OCI-LY3 (cell line): Measurements from ENCODE around the gene TRNP1.

Experiments
- EZH2phosphoT487 ChIP-seq: fragments of 200-600 bp; shearing (Covaris generic); IDR thresholded peaks from 2 replicates; pipeline ENCODE4 v1.6.1; 2018; ENCODE audit warnings: antibody characterized with exemption, mixed run types, low read depth
- TF ChIP-seq, protein P1 (sequence below): fragments of 200-600, 300-600 bp; sonication (generic); IDR thresholded peaks from 2 replicates; pipeline ENCODE4 v1.5.1; 2014; ENCODE audit warnings: antibody characterized with exemption, low read length, low read depth

DNA sequence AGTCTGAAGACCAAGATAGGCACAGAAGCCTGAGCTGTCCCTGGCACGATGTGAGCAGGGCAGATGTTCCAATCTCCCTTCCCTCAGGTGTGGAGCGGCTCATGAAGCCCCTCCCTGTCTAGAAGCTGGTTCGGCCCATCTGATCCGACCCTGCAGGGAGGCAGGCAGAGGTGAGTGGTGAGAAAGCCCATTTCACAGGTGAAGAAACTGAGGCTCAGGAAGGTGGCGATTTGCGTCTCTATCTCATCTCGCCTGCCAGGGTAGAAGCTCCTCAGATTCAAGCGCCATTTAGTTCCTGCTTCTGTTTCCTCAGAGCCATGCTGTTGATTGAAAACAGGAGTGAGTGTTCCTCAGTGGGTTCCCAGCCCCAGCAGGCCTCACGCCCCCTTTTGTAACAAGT, 36.0 kb downstream of the TRNP1 start:
- TF ChIP-seq, protein P1, sequence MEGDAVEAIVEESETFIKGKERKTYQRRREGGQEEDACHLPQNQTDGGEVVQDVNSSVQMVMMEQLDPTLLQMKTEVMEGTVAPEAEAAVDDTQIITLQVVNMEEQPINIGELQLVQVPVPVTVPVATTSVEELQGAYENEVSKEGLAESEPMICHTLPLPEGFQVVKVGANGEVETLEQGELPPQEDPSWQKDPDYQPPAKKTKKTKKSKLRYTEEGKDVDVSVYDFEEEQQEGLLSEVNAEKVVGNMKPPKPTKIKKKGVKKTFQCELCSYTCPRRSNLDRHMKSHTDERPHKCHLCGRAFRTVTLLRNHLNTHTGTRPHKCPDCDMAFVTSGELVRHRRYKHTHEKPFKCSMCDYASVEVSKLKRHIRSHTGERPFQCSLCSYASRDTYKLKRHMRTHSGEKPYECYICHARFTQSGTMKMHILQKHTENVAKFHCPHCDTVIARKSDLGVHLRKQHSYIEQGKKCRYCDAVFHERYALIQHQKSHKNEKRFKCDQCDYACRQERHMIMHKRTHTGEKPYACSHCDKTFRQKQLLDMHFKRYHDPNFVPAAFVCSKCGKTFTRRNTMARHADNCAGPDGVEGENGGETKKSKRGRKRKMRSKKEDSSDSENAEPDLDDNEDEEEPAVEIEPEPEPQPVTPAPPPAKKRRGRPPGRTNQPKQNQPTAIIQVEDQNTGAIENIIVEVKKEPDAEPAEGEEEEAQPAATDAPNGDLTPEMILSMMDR: no peak
- TF ChIP-seq EZH2phosphoT487: no peak
